Neuronal stem cell (in vitro differentiated cells): ENCODE measurements around the gene GOLT1A.

Experiments used
- DNase-seq: peaks from one replicate; pipeline ENCODE4 v3.0.0-alpha.2; 2013; ENCODE audit warnings: low spot score
- H2AFZ ChIP-seq: one replicate; pipeline ENCODE4 v1.6.1; 2013; ENCODE audit warnings: mild to moderate bottlenecking, low read length, inconsistent platforms
- H2AK5ac ChIP-seq: 2 replicates; pipeline ENCODE4 v1.6.1; 2013; ENCODE audit warnings: low read depth, mild to moderate bottlenecking, inconsistent platforms, low read length, moderate library complexity, mixed read lengths
- H2BK120ac ChIP-seq: 2 replicates; pipeline ENCODE4 v1.6.1; 2013; ENCODE audit warnings: low read depth, mild to moderate bottlenecking, inconsistent platforms, low read length, moderate library complexity, mixed read lengths
- H2BK12ac ChIP-seq: one replicate; pipeline ENCODE4 v1.6.1; 2013; ENCODE audit warnings: low read length, inconsistent platforms
- H2BK15ac ChIP-seq: 2 replicates; pipeline ENCODE4 v1.6.1; 2013; ENCODE audit warnings: mild to moderate bottlenecking, low read length, inconsistent platforms, mixed read lengths
- H2BK5ac ChIP-seq: one replicate; pipeline ENCODE4 v1.6.1; 2013; ENCODE audit warnings: inconsistent platforms, mild to moderate bottlenecking, low read length, moderate library complexity
- H3K14ac ChIP-seq: one replicate; pipeline ENCODE4 v1.6.1; 2013; ENCODE audit warnings: low read length, inconsistent platforms
- H3K18ac ChIP-seq: 2 replicates; pipeline ENCODE4 v1.6.1; 2013; ENCODE audit warnings: low read length, inconsistent platforms
- H3K23ac ChIP-seq: 2 replicates; pipeline ENCODE4 v1.6.1; 2013; ENCODE audit warnings: low read depth, mild to moderate bottlenecking, mixed read lengths, low read length, inconsistent platforms; ENCODE audit not compliant: poor library complexity
- H3K27ac ChIP-seq: replicated peaks from 3 replicates; pipeline ENCODE4 v1.5.1; 2013; ENCODE audit warnings: low read length, inconsistent platforms
- H3K27me3 ChIP-seq, 3 experiments: 2 replicates each; pipeline ENCODE4 v1.6.1; 2013; ENCODE audit warnings: low read length in 3 of 3, mild to moderate bottlenecking in 2 of 3, inconsistent platforms in 1 of 3, low read depth in 1 of 3, mixed read lengths in 1 of 3, moderate library complexity in 1 of 3; ENCODE audit not compliant: control insufficient read depth in 3 of 3, insufficient read depth in 3 of 3
- H3K36me3 ChIP-seq, 2 donors: replicated peaks in 1 of 2; 2 replicates each; pipeline ENCODE4 v1.6.1; 2013; ENCODE audit warnings: low read length in 2 of 2; ENCODE audit not compliant: control insufficient read depth in 2 of 2, insufficient read depth in 2 of 2
- H3K4ac ChIP-seq: 2 replicates; pipeline ENCODE4 v1.6.1; 2013; ENCODE audit warnings: inconsistent platforms, mild to moderate bottlenecking, low read length, moderate library complexity
- H3K4me1 ChIP-seq, 2 donors: 1 replicate in 1 of 2; 2 replicates in 1 of 2; pipeline ENCODE4 v1.6.1; 2013; ENCODE audit warnings: low read length in 2 of 2, low read depth in 1 of 2; ENCODE audit not compliant: control insufficient read depth in 2 of 2, insufficient read depth in 1 of 2
- H3K4me2 ChIP-seq: one replicate; pipeline ENCODE4 v1.6.1; 2013; ENCODE audit warnings: mild to moderate bottlenecking, low read length, inconsistent platforms; ENCODE audit not compliant: insufficient read depth, poor library complexity, severe bottlenecking
- H3K4me3 ChIP-seq, 2 donors: 2 replicates each; pipeline ENCODE4 v1.5.1; 2013; ENCODE audit warnings: low read length in 2 of 2, mild to moderate bottlenecking in 2 of 2, inconsistent platforms in 1 of 2, moderate library complexity in 1 of 2
- H3K79me1 ChIP-seq: one replicate; pipeline ENCODE4 v1.6.1; 2013; ENCODE audit warnings: low read depth, mild to moderate bottlenecking, inconsistent platforms, low read length, moderate library complexity
- H3K9ac ChIP-seq: one replicate; pipeline ENCODE4 v1.6.1; 2013; ENCODE audit warnings: mild to moderate bottlenecking, low read depth, low read length, inconsistent platforms; ENCODE audit not compliant: poor library complexity
- H3K9me3 ChIP-seq, 2 donors: replicated peaks in 1 of 2; 2 replicates each; pipeline versions ENCODE3 to v1.6.1; 2013; ENCODE audit warnings: low read length in 2 of 2, mild to moderate bottlenecking in 2 of 2, inconsistent platforms in 1 of 2, low read depth in 1 of 2, mixed read lengths in 1 of 2, moderate library complexity in 1 of 2; ENCODE audit not compliant: control insufficient read depth in 2 of 2, insufficient read depth in 1 of 2
- H4K8ac ChIP-seq: one replicate; pipeline ENCODE4 v1.6.1; 2013; ENCODE audit warnings: low read depth, mild to moderate bottlenecking, inconsistent platforms, low read length, moderate library complexity
- H4K91ac ChIP-seq: one replicate; pipeline ENCODE4 v1.6.1; 2013; ENCODE audit warnings: low read length, low read depth, mild to moderate bottlenecking, inconsistent platforms; ENCODE audit not compliant: poor library complexity
- WGBS, 2 donors: extraction: QIAGEN DNeasy Blood & Tissue Kit; methylation state at CpG; one replicate each; pipeline ENCODE4 v1.1.7; 2013; ENCODE audit warnings: missing lambda C conversion rate in 2 of 2, mixed read lengths in 1 of 2; ENCODE audit not compliant: insufficient read length in 2 of 2, insufficient replicate concordance in 1 of 2; ENCODE audit errors: extremely low coverage in 2 of 2; 5-methylcytosine and 5-hydroxymethylcytosine counted together

GOLT1A gene

GRCh38 chr1:204261746-204262505, 48.1 kb upstream of the GOLT1A start:
- Histone ChIP-seq H3K4me2 (no peak overlapping the region), H2BK120ac (no peak overlapping the region), H2BK12ac (peak overlapping the region; percentile 14), H2AFZ (no peak overlapping the region), H3K27me3 (no peaks in the 10 kb centered on the region), H3K27ac (no peak overlapping the region), H3K36me3 (peaks cover 0 to 62% of the 10 kb centered on the region in 2 donors), H3K4ac (no peak overlapping the region), H2BK15ac (no peak overlapping the region), H4K91ac (no peak overlapping the region), H2BK5ac (no peak overlapping the region), H3K4me3 (no peak overlapping the region), H3K4me1 (peaks cover 11 to 15% of the 10 kb centered on the region in 2 donors), H3K79me1 (no peaks in the 10 kb centered on the region), H2AK5ac (peak overlapping the region; percentile 12), H3K14ac (no peak overlapping the region), H3K18ac (no peak overlapping the region), H3K9ac (no peak overlapping the region), H3K23ac (no peak overlapping the region), H3K9me3 (no peaks in the 10 kb centered on the region), H4K8ac (no peak overlapping the region)
- no CpG with 5 or more reads among the region's 13 CpGs for WGBS, 2 donors
- DNase-seq = no peak

DNA sequence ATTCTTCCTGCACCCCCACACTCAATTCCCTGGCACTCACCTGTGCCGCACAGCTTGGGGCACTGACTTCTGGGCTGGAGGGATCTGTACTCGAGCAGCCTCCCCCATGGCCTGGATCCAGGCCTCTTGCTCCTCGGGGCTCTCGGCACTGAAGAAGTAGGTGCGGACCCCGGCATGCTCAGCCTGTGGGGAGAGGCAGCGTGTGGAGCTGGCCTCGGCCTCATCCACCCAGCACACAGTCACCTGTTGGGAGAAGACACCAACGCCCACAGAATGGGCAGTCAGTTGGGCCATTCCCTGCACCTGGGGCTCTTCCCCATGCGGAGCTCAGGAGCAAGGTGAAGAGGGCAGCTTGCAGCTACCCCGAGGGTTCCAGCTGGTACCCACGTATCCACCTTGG, 47.5 kb upstream of the GOLT1A start:
- no peaks in the 10 kb centered on the region for H3K9me3 ChIP-seq
- H3K4me2 ChIP-seq = no peak overlapping the region
- H3K23ac ChIP-seq = peak overlapping the region; percentile 9
- no peak overlapping the region for H3K4me3 ChIP-seq
- no peak overlapping the region for H3K9ac ChIP-seq
- no CpG with 5 or more reads among the region's 12 CpGs for WGBS, 2 donors
- H3K79me1 ChIP-seq = no peaks in the 10 kb centered on the region
- no peak overlapping the region for H2BK12ac ChIP-seq
- H3K36me3 ChIP-seq = peaks cover 0 to 61% of the 10 kb centered on the region in 2 donors
- H3K18ac ChIP-seq = no peak overlapping the region
- H4K8ac ChIP-seq = no peak overlapping the region
- no peak overlapping the region for H2BK5ac ChIP-seq
- H3K4me1 ChIP-seq = peaks cover 10 to 18% of the 10 kb centered on the region in 2 donors
- no peak overlapping the region for H3K27ac ChIP-seq
- H4K91ac ChIP-seq = no peak overlapping the region
- H2BK15ac ChIP-seq = no peak overlapping the region
- no peak overlapping the region for H2AK5ac ChIP-seq
- no peak overlapping the region for H3K14ac ChIP-seq
- no peaks in the 10 kb centered on the region for H3K27me3 ChIP-seq
- DNase-seq = no peak
- no peak overlapping the region for H2AFZ ChIP-seq
- H2BK120ac ChIP-seq = no peak overlapping the region
- H3K4ac ChIP-seq = no peak overlapping the region

- WGBS, 2 donors = no CpG with 5 or more reads among the region's 14 CpGs
- Histone ChIP-seq H2BK15ac (no peak overlapping the region), H3K18ac (peak overlapping the region; percentile 18), H2AK5ac (no peak overlapping the region), H3K9ac (peak overlapping the region; percentile 36), H2BK5ac (no peak overlapping the region), H2AFZ (no peak overlapping the region), H4K8ac (no peak overlapping the region), H4K91ac (no peak overlapping the region), H3K23ac (no peak overlapping the region), H3K79me1 (no peaks in the 10 kb centered on the region), H3K27ac (no peak overlapping the region), H3K4me3 (no peak overlapping the region), H3K4ac (no peak overlapping the region), H3K4me2 (no peak overlapping the region), H3K9me3 (no peaks in the 10 kb centered on the region), H3K27me3 (no peaks in the 10 kb centered on the region), H2BK120ac (no peak overlapping the region), H3K4me1 (peaks cover 12 to 24% of the 10 kb centered on the region in 2 donors), H3K14ac (no peak overlapping the region), H2BK12ac (no peak overlapping the region), H3K36me3 (peaks cover 0 to 57% of the 10 kb centered on the region in 2 donors)
- DNase-seq = no peak
Observed at GRCh38 chr1:204260601-204261197, 46.9 kb upstream of the GOLT1A start.

DNA sequence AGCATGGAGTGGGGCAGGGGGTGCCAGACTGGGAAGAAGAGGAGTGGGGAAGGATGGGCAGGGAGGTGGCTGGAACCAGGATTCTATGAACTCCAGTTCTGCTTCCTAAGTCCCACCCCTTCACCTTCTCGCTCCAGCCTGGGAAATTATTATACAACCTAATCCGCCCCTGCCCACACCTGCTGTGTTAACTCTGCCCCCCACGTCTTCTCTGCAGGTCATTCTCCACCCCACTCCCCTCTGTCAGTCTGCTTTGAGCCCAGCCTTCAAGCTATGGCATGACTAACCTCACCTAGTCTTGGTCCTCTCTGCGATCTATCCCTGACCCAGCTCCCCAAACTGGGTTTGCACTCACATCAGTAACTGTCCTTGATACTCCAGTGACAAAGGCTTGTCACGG, 46.0 kb upstream of the GOLT1A start:
- WGBS, 2 donors = no CpG with 5 or more reads among the region's 5 CpGs
- H3K27ac ChIP-seq = no peak overlapping the region
- no peaks in the 10 kb centered on the region for H3K9me3 ChIP-seq
- no peak overlapping the region for H3K4ac ChIP-seq
- no peak overlapping the region for H4K91ac ChIP-seq
- H3K4me3 ChIP-seq = no peak overlapping the region
- H2BK120ac ChIP-seq = no peak overlapping the region
- peaks cover 20 to 33% of the 10 kb centered on the region in 2 donors for H3K4me1 ChIP-seq
- H2AK5ac ChIP-seq = no peak overlapping the region
- no peak overlapping the region for H3K23ac ChIP-seq
- H3K4me2 ChIP-seq = no peak overlapping the region
- peak overlapping the region; percentile 7 for H3K9ac ChIP-seq
- no peak overlapping the region for H2BK15ac ChIP-seq
- H3K14ac ChIP-seq = no peak overlapping the region
- no peak for DNase-seq
- no peak overlapping the region for H2BK5ac ChIP-seq
- H3K36me3 ChIP-seq = peaks cover 0 to 48% of the 10 kb centered on the region in 2 donors
- H3K18ac ChIP-seq = peak overlapping the region; percentile 45
- no peaks in the 10 kb centered on the region for H3K27me3 ChIP-seq
- H2AFZ ChIP-seq = no peak overlapping the region
- H3K79me1 ChIP-seq = no peaks in the 10 kb centered on the region
- no peak overlapping the region for H2BK12ac ChIP-seq
- H4K8ac ChIP-seq = no peak overlapping the region
